ENCODE results near the gene CEP128. TPM values are rescaled to one million over a fixed set of nuclear protein-coding genes. Genes with fewer than 3 reads are reported as not detected.

CEP128 gene
- polyA plus RNA-seq, 1 of the 3 experiments (the other 2 are of a cell fraction): 1.2 TPM

- Histone ChIP-seq H3K4me1 (ENCODE audit: control insufficient read depth in 1 of 2, insufficient read depth in 2 of 2, low read depth in 1 of 2, low read length in 1 of 2) (peaks cover 0 to 19% of the 10 kb centered on the region in 2 experiments; a peak in 2 of 4 replicates), H3K4me2 (no peak overlapping the region), H3K9ac (no peak overlapping the region), H3K36me3 (replicated peaks in 1 of 2; ENCODE audit: control insufficient read depth in 1 of 2, insufficient read depth in 2 of 2, low read length in 1 of 2) (no peaks in the 10 kb centered on the region), H3K4me3 (ENCODE audit: low read depth in 2 of 2, low read length in 1 of 2) (no peak overlapping the region), H4K20me1 (ENCODE audit: insufficient read depth) (no peaks in the 10 kb centered on the region), H3K9me3 (no peaks in the 10 kb centered on the region), H3F3A (replicated peaks; ENCODE audit: insufficient read depth) (peaks cover 26% of the 10 kb centered on the region), H3K27ac (ENCODE audit: low read depth in 2 of 2, low read length in 1 of 2) (no peak overlapping the region), H3K27me3 (ENCODE audit: insufficient read depth) (no peaks in the 10 kb centered on the region), H2AFZ (ENCODE audit: low read depth) (no peak overlapping the region), H3K79me2 (ENCODE audit: insufficient read depth) (no peaks in the 10 kb centered on the region), H3K9me2 (0 out of 2 replicates have a peak, but pooled peaks cover 6% of the 10 kb centered on the region)
- ChIA-PET POLR2A (no interaction called here), CTCF (no interaction called here)
- 100% methylated on average over 1 of the region's 1 CpG for WGBS (ENCODE audit: low lambda C conversion rate)
- TF ChIP-seq ELF1 (IDR thresholded peaks at IDR 0.05) (no peak), FOXJ3 (CRISPR knock-in tag; IDR thresholded peaks at IDR 0.05) (no peak), RCOR1 (IDR thresholded peaks at IDR 0.05; ENCODE audit: low read length) (no peak), TCF12 (IDR thresholded peaks at IDR 0.05) (no peak), TEAD4 (IDR thresholded peaks at IDR 0.05; ENCODE audit: borderline replicate concordance, insufficient read depth) (no peak), SMC3 (IDR thresholded peaks at IDR 0.05; ENCODE audit: low read depth, low read length) (no peak), GABPA (IDR thresholded peaks at IDR 0.05; ENCODE audit: low read depth) (no peak), RXRA (IDR thresholded peaks at IDR 0.05; ENCODE audit: borderline replicate concordance, low read depth) (no peak), EP300 (IDR thresholded peaks at IDR 0.05; ENCODE audit: borderline replicate concordance in 1 of 2, low read depth in 1 of 2, low read length in 1 of 2) (no peak), MAX (IDR thresholded peaks at IDR 0.05; ENCODE audit: low read depth) (no peak), GATA2 (CRISPR knock-in tag; IDR thresholded peaks at IDR 0.05) (no peak), MEF2A (IDR thresholded peaks at IDR 0.05; ENCODE audit: borderline replicate concordance, low read depth) (no peak), NRF1 (IDR thresholded peaks at IDR 0.05; ENCODE audit: low read depth, low read length) (no peak), CHD2 (IDR thresholded peaks at IDR 0.05; ENCODE audit: low read length, partially characterized antibody) (no peak), NFIC (IDR thresholded peaks at IDR 0.05; ENCODE audit: borderline replicate concordance) (no peak), MXI1 (IDR thresholded peaks at IDR 0.05; ENCODE audit: low read depth, low read length) (no peak), FOSL2 (IDR thresholded peaks at IDR 0.05; ENCODE audit: borderline replicate concordance, low read depth) (no peak)
- TF ChIP-seq, protein P1, sequence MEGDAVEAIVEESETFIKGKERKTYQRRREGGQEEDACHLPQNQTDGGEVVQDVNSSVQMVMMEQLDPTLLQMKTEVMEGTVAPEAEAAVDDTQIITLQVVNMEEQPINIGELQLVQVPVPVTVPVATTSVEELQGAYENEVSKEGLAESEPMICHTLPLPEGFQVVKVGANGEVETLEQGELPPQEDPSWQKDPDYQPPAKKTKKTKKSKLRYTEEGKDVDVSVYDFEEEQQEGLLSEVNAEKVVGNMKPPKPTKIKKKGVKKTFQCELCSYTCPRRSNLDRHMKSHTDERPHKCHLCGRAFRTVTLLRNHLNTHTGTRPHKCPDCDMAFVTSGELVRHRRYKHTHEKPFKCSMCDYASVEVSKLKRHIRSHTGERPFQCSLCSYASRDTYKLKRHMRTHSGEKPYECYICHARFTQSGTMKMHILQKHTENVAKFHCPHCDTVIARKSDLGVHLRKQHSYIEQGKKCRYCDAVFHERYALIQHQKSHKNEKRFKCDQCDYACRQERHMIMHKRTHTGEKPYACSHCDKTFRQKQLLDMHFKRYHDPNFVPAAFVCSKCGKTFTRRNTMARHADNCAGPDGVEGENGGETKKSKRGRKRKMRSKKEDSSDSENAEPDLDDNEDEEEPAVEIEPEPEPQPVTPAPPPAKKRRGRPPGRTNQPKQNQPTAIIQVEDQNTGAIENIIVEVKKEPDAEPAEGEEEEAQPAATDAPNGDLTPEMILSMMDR (IDR thresholded peaks at IDR 0.05): no peak
- TF ChIP-seq, protein P2, sequence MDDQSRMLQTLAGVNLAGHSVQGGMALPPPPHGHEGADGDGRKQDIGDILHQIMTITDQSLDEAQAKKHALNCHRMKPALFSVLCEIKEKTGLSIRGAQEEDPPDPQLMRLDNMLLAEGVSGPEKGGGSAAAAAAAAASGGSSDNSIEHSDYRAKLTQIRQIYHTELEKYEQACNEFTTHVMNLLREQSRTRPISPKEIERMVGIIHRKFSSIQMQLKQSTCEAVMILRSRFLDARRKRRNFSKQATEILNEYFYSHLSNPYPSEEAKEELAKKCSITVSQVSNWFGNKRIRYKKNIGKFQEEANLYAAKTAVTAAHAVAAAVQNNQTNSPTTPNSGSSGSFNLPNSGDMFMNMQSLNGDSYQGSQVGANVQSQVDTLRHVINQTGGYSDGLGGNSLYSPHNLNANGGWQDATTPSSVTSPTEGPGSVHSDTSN (IDR thresholded peaks at IDR 0.05): no peak
- TF ChIP-seq, protein P3, sequence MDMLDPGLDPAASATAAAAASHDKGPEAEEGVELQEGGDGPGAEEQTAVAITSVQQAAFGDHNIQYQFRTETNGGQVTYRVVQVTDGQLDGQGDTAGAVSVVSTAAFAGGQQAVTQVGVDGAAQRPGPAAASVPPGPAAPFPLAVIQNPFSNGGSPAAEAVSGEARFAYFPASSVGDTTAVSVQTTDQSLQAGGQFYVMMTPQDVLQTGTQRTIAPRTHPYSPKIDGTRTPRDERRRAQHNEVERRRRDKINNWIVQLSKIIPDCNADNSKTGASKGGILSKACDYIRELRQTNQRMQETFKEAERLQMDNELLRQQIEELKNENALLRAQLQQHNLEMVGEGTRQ (IDR thresholded peaks at IDR 0.05; ENCODE audit: borderline replicate concordance, low read depth, low read length): no peak
- DNase-seq: no peak
Observed at GRCh38 chr14:80636071-80636470, 305.5 kb downstream of the CEP128 start.

Measured in SK-N-SH (cell line).